Fibroblast of upper back skin (primary cell): ENCODE results near the gene ZNF444.
A peak's percentile ranks its signal among the peaks of the same experiment; 100 is the strongest.

Experiments used
- DNase-seq: peaks from one replicate; pipeline ENCODE4 v3.0.0-alpha.2; 2013

The ZNF444 gene

DNA sequence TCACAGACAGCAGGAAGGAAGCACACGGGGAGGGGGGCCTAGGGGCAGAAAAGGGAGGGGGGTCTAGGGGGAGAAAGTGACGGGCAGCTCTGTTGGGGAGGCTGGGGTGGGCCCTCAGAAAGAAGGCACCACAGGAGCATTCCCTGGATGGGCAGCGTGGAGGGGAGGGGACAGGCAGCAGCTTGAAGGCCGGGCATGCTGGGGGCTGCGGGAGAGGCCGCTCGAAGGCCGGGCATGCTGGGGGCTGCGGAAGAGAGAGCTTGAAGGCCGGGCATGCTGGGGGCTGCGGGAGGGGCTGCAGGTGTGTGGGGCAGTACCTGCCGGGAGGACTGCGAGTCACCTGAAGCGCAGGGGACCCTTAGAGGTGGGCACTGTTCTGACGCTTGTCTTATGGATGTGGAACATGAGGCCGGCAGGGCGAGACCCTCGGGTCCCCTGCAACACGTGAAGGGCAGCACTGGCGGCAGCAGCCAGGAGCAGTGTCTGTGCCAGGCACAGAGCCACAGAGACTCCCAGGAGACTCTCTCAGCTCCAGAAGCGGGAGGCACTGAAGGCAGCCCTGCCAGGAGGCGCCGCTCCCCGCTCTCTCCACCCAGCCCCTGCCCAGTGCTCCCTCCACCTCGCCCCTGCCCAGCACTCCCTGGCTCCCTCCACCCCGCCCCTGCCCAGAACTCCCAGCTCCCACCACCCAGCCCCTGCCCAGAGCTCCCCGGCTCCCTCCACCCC is 33.3 kb upstream of the ZNF444 start:
- no peak for DNase-seq

GRCh38 chr19:56108447-56109195 is 32.5 kb upstream of the ZNF444 start:
- peak; percentile 42 for DNase-seq

- DNase-seq: peak; percentile 31
Measured at GRCh38 chr19:56109226-56109625, 31.9 kb upstream of the ZNF444 start.

DNA sequence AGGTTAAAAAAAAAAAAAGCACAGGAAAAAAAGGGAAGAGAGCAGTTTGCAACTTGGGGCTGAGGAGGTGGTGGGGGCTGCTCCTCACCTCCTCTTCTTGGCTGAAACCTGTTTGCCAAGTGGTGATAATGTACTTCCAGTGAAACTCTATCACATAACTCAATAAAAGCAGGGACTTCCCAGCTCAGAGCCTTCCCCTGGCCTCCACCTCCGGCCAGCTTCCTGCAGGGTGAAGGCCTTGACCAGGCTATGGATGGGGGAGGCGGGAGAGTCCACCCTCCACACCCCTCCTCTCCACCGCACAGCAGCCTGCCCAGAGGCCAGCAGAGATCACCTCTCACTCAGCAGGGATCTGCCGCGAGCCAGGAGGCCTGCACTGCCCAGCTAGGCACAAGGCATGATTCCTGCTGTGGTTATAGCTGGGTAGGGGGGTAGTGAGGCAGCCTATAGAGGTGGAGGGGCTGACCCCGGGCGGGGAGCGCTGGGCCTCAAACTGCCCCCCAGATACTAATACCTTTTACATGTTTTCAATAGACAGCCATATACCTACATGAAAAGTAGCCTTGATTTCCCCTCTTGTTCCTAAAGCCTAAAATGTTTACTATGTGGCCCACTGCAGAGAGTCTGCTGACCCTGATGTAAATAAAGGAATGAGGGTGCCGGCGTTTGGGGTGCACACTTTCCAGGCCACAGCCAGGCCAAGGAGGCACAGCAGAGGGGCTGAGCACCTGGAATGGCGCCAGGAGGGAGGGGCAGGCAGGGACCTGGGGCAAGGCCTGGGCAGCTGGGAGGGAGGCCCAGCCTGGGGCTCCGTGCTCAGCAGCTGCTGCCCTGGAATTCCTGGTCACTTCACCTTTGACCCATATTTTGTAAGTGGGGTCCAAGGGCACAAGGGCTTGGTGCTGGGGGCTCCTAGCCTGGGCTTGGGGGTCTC is 30.3 kb upstream of the ZNF444 start:
- no peak for DNase-seq

DNA sequence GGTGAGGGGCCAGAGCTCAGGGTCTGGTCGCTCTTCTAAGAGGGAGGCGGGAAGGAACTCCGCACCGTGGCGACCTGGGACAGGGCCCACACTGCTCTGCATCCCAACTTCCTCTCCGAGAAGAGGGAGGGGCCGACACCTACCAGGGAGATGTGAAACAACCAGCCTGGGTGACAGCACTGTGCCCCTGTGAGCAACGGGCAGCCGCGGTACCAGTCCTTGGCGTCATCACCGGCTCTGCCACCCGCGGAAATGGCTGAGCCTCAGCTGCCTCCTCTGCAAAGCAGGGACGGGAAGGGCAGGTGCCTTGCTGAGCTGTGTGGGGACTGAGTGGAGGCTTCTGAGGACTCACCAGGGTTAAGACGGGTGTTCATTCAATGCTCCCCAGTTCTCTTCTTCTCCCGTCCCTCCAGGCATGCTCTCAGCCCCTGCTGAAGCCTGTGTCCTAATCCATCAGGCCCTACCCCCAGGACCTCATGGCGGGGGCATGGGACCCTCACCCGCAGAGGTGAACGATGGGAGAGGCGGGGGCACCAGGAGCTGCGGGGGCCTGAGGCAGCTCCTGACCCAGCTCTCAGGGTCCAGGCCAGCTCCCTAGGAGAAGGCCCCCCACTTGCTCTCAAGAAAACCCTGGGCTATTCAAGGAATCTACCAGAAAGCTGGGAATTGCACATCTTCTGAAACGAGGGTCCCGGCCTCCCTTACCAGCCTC is 29.3 kb upstream of the ZNF444 start:
- DNase-seq: no peak

DNA sequence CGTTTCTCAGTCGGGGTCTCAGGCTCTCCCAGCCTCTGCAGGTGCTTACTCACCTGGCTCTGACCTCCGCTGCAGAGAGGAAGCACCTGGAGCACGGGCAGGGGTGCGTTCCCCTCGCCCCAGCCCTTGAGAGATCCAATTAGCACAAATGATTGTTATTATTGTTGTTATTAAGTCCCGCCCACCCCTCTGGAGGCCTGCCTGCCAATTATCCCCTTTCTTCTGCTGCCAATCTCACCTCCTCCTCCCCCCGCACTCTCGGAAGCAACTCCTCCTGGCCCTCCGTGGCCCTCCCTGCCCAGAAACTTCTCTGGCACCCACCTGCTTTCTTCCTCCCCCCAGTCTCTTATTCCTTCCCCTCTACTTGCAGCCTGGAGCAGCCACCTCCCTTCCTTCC is 28.8 kb upstream of the ZNF444 start:
- DNase-seq: no peak

- DNase-seq: no peak
Measured at GRCh38 chr19:56113074-56113632, 27.9 kb upstream of the ZNF444 start.

DNA sequence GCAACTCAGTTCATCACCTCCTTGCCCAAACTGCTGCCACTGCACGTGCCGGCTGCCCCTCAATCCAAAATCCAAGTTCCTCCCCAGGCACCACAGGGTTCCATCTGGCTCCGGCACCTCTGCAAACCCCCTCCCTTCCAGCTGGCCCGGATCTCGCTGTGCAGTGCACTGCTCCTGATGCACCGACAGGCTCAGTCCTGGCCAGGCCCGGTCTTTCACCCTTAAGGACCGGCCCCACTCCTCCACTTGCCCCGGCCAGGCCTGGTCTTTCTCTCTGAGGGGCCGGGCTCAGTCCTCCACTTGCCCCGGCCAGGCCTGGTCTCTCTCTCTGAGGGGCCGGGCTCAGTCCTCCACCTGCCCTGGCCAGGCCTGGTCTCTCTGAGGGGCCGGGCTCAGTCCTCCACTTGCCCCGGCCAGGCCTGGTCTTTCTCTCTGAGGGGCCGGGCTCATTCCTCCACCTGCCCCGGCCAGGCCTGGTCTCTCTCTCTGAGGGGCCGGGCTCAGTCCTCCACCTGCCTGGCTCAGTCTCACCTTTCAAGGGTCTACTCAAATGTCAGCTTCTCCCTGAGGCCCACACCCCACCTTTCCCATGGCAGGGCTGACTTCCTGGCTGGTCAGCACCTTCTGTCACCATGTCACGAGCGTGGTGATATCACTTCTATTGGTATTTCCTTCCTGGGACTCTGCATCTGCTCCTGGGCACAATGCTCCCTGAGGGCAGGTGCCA is 26.9 kb upstream of the ZNF444 start:
- DNase-seq: no peak

DNA sequence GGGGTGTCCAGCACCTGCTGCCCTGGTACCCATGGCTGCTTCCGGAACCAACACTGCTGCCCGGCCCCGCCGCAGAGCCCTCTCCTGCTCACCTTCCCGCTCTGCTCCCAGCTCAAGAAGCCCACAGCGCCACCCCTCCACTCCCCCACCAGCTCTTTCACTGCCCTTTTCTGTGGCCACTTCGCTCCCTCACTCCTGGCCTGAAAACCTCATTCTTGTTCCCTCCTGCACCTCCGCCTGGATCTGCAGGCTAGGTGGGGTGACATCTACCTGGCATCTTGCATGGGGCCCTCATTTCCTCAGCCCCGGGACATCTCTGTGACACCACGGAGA is 26.3 kb upstream of the ZNF444 start:
- no peak for DNase-seq

- DNase-seq: no peak
Measured at GRCh38 chr19:56115490-56115889, 25.6 kb upstream of the ZNF444 start.

- no peak for DNase-seq
Measured at GRCh38 chr19:56116606-56117005, 24.5 kb upstream of the ZNF444 start.

- DNase-seq: no peak
Measured at GRCh38 chr19:56117376-56117884, 23.7 kb upstream of the ZNF444 start.

GRCh38 chr19:56117889-56118288 is 23.2 kb upstream of the ZNF444 start:
- no peak for DNase-seq

DNA sequence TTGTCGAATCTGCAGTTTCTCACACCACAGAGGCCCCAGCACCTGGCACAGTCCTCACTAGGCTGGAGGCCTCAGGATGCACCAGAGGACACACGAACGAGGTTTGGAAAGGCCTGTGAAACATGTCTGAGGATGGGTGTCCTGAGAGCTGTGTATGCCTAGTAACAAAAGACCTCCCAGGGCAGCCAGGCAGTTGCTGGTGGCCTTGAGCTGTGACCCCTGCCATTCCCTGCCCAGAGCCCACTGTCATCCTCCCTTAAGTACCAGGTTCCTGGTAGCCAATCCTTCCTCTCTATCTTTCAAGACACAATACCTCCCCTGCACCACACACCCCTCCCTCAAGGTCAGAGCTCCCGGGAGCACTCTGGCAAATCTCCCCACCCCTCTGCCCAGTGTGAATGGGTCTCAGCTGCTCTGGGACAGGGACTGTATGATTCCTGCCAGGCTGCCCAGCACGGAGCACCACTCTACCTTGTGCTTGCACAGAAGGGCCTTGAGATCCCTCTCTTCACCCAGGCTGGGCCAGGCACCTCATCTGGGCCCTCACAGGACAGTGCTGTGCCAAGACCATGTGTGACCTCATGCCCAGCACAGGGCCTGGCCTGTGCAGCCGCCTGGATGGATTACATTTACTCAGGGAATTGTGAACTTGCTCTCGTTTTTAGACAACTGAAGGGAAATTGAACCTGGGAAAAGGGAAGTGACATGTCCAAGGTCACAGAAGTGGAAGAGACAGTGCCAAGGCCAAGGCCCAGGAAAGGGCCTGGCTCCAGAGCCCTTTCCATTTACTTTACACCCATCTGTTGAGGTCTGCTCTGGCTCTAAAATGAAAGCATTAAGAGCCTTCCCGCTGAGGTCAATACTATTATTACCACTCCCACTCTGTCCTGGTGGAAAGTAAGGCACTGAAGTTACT is 22.2 kb upstream of the ZNF444 start:
- DNase-seq: no peak

DNA sequence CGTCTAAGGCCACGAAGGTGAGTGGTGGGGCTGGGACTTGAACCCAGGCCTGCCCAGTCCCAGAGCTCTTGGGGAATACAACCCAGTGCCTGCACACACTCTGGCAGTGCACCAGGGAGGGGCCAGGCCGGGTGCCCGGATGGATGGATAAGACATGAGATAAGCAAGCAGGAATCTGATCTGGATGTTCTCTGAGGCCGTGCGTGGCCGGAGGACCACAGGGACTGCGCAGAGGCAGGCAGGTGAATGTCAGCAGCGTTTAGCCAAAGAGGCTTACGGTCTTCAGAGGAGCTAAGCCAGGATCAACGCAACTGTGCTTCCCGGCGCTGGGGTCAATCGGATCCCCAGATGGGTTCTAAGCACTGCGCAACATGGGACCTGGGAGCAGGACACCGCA is 21.5 kb upstream of the ZNF444 start:
- peak; percentile 38 for DNase-seq

GRCh38 chr19:56120002-56120370 is 21.1 kb upstream of the ZNF444 start:
- DNase-seq: no peak

GRCh38 chr19:56120371-56121179 is 20.5 kb upstream of the ZNF444 start:
- peak; percentile 66 for DNase-seq

GRCh38 chr19:56121180-56122167 is 19.6 kb upstream of the ZNF444 start, which contains the start of gene ZNF787:
Gene ZNF787, minus strand, starts transcription at chr19:56121295. Its CDS starts 18,078 bp downstream, at chr19:56103217.
- DNase-seq: peak; percentile 97
